GM20000 (cell line): ENCODE data around the gene CREBBP.

Source experiments
- DNase-seq: peaks from one replicate; pipeline ENCODE4 v3.0.0; 2012; ENCODE audit warnings: low spot score
- TF ChIP-seq, protein P1 (sequence below): IDR thresholded peaks from 2 replicates; pipeline ENCODE4 v1.5.1; 2012; ENCODE audit warnings: mild to moderate bottlenecking, control low read depth; ENCODE audit errors: extremely low read depth, missing control alignments

Gene CREBBP

DNA sequence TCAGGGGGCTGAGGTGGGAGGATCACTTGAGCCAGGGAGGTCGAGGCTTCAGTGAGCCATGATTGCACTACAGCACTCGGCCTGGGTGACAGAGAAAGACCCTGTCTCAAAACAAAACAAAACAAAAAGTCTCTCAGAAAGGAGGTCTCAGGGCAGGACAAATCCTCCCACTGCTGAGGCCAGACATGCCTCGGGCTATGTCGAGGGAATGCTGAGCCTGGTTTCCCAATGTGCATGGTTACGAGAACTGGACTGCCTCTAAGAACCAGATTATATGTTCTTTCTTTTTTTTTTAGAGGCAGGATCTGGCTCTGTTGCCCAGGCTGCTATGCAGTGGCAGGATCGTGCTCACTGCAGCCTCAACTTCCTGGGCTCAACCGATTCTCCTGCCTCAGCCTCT is 190.8 kb downstream of the CREBBP start:
- no peak for DNase-seq
- TF ChIP-seq, protein P1, sequence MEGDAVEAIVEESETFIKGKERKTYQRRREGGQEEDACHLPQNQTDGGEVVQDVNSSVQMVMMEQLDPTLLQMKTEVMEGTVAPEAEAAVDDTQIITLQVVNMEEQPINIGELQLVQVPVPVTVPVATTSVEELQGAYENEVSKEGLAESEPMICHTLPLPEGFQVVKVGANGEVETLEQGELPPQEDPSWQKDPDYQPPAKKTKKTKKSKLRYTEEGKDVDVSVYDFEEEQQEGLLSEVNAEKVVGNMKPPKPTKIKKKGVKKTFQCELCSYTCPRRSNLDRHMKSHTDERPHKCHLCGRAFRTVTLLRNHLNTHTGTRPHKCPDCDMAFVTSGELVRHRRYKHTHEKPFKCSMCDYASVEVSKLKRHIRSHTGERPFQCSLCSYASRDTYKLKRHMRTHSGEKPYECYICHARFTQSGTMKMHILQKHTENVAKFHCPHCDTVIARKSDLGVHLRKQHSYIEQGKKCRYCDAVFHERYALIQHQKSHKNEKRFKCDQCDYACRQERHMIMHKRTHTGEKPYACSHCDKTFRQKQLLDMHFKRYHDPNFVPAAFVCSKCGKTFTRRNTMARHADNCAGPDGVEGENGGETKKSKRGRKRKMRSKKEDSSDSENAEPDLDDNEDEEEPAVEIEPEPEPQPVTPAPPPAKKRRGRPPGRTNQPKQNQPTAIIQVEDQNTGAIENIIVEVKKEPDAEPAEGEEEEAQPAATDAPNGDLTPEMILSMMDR, result no peak

DNA sequence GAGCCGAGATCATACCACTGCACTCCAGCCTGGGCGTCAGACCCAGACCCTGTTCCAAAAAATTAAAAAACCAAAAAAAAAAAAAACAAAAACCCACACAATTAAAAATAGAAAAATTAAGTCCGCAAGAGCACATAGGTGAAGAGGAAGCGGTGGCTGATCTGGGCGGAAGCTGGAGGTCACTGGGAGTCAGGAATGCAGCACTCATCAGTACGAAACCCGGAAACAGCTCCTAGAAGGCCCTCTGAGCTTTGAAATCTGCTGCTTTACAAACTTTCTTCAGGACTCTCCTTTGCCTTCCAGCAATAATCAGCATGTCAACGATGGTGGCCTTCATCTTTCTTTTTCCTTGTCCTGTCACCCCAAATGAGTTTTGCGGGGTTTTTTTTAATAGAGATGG is 192.7 kb downstream of the CREBBP start:
- no peak for DNase-seq
- TF ChIP-seq, protein P1, result no peak

DNA sequence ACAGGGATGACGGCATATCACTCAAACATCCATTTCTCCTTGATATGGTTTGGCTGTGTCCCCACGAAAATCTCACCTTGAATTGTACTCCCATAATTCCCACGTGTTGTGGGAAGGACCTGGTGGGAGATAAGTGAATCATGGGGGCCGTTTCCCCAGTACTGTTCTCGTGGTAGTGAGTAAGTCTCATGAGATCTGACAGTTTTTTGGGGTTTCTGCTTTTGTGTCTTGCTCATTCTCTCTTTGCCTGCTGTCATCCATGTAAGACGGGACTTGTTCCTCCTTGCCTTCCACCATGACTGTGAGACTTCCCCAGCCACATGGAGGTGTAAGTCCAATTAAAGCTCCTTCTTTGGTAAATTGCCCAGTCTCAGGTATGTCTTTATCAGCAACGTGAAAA is 193.5 kb downstream of the CREBBP start:
- TF ChIP-seq, protein P1, result no peak
- DNase-seq, result no peak

DNA sequence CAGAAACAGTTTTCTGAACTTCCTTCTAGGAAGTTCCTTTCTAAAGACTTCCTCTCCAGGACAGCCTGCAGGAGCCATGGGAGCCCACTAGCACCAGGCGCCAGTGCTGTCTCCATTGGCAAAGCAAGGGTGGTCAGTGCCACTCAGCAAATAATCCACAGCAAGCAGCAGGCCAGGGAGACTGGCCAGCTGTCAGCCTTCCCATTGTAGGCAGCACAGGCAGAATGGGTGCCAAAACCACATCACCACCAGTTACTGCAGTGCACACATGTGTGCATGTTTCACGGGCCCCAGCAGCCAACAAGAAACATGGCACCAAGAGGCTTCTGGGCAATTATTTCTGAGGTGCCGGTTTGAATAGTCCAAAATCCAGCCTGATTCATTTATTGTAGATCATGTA is 199.3 kb downstream of the CREBBP start:
- no peak for DNase-seq
- TF ChIP-seq, protein P1, result no peak

DNA sequence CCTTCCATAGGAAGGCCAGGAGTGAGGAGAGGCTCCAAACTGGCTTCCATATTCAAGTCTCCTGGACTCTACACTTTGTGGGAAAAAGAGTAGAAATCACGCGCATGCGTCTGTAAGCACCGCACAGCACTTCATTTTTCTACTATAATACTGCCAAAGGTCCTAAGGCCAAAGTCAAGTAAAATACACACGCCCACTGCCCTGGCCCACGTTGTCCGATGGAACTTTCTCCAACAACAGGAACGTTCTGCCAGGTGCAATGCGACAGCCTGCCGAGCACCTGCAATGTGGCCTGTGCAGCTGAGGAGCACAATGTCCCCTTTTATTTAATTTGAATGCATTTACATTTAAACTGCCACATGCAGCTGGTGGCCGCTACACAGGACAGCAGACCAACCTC is 202.5 kb downstream of the CREBBP start:
- DNase-seq, result no peak
- TF ChIP-seq, protein P1, result no peak

DNA sequence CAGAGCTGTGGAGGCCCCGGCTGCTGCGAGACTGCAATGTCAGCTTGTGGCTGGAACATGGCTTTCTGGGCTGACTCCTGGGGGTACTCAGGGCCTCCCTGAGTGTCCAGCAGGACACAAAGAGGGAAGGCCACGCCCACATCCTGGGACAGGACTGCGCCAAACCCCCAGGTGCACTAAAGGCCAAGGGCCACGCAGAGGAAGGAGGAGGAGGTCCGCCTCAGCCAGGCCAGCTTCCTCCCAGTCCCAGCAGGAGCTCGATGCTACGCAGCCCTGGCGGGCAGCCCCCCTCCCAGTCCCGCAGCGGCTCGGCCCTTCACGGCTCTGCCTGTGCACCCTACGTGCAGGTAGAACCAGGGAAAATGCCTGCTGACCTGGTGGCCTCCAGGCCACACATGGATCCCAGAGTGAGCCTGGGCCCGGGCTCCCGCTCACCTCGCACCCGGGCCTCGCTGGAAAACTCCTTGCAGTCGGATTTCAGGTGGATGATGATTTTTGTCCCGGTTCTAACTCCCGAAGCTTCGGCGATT is 204.8 kb downstream of the CREBBP start:
- DNase-seq, result no peak
- TF ChIP-seq, protein P1, result no peak
